Activated CD8-positive, alpha-beta memory T cell treated with anti-CD3 and anti-CD28 coated beads, Interleukin-2, amount 10 ng/mL, durations not matched to agents 7 days and 5 days (primary cell): ENCODE data around the gene GALNT16. TPM values are rescaled to one million over a fixed set of nuclear protein-coding genes. Genes with fewer than 3 reads are reported as not detected.

Experiments used
- ATAC-seq: fragments of 150-1000 bp; cut with Tn5 transposase; one replicate; pipeline ENCODE4 v1.10.0; 2021; ENCODE audit warnings: moderate library complexity
- CTCF ChIA-PET: fragments of 350-600 bp; sonication (Branson Sonifier 250); formaldehyde crosslinking; loops from one replicate; lab custom pipeline; 2021; ENCODE audit warnings: antibody characterized with exemption; lab: Charles Lee
- DNase-seq: peaks from one replicate; pipeline ENCODE4 v3.0.0-alpha.2; 2020
- H3K27ac Mint-ChIP-seq: one replicate; pipeline ENCODE4 v1.8.0; 2021; ENCODE audit warnings: mild to moderate bottlenecking, mixed read lengths
- H3K27me3 Mint-ChIP-seq: one replicate; pipeline ENCODE4 v1.8.0; 2021; ENCODE audit warnings: mixed read lengths
- H3K36me3 Mint-ChIP-seq: one replicate; pipeline ENCODE4 v1.8.0; 2021; ENCODE audit warnings: mild to moderate bottlenecking, mixed read lengths
- H3K4me1 Mint-ChIP-seq: one replicate; pipeline ENCODE4 v1.8.0; 2021; ENCODE audit warnings: mixed read lengths
- H3K4me3 Mint-ChIP-seq: one replicate; pipeline ENCODE4 v1.8.0; 2021; ENCODE audit warnings: mild to moderate bottlenecking, moderate library complexity, mixed read lengths
- H3K9me3 Mint-ChIP-seq: one replicate; pipeline ENCODE4 v1.8.0; 2022; ENCODE audit warnings: low read depth, mixed read lengths
- total RNA-seq, 2 experiments: library from RNA; stranded (reverse); gene quantifications; one replicate each; pipeline ENCODE4 v1.2.3, GENCODE V29; 2021

GALNT16 gene
- total RNA-seq, 2 experiments from 2014 or later: 0.16 to 0.35 TPM

DNA sequence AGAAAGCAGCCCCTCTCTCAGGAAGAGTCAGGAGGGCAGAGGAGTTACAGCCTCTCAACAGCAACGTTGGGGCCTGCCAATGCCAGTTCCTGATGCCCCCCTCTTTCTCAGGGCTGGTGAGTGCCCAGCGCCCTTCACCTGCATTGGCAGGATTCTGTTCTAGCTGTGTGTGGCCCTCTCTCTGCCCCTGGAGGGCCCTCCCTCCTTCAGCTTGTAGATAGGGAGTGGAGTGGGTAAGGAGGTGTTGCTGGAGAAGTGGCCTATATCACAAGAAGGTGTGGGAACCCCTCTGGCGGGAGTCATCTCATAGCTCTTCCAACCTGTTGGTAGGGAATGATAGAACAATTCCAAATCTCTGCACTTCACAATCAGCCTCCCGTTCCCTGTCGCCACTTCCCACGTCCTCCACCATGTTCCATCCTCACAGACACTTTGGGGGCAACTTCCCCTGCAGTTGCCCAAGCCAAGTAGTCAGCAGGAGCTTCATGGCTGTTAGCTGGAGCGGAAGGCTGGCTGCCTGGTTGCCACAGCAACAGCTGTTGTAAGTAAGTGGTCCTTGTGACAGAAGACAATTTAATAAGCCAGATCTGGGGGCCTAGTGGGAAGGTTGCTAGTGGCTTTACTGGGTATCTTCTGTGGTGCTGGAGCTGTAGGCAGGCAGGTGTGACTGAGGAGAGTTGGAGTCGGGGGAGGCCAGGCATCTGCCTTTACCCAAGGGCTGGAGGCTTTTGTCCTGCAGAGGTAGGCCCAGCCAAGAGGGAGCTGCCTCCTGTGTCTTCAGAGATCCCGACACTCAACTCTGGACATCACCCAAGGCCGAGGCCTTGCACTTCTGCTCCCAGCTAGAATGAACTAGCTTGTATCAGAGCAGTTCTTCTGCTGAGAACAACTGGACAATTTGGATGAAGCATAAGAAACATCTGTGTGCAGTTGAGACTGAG, 38.4 kb downstream of the GALNT16 start:
- no peak for ATAC-seq
- Mint-ChIP-seq H3K36me3 (no peaks in the 10 kb centered on the region), H3K27ac (no peak overlapping the region), H3K4me3 (no peak overlapping the region), H3K27me3 (peaks cover 33% of the 10 kb centered on the region), H3K4me1 (no peaks in the 10 kb centered on the region), H3K9me3 (no peaks in the 10 kb centered on the region)
- DNase-seq: no peak
- CTCF ChIA-PET: interaction anchor here (0.6 kb wide), 1 partner anchor 241 kb away, joined by 3 read pairs; no protein-coding TSS in a partner anchor

GRCh38 chr14:69299286-69300035, 39.5 kb downstream of the GALNT16 start:
- no peak overlapping the region for H3K27ac Mint-ChIP-seq

DNA sequence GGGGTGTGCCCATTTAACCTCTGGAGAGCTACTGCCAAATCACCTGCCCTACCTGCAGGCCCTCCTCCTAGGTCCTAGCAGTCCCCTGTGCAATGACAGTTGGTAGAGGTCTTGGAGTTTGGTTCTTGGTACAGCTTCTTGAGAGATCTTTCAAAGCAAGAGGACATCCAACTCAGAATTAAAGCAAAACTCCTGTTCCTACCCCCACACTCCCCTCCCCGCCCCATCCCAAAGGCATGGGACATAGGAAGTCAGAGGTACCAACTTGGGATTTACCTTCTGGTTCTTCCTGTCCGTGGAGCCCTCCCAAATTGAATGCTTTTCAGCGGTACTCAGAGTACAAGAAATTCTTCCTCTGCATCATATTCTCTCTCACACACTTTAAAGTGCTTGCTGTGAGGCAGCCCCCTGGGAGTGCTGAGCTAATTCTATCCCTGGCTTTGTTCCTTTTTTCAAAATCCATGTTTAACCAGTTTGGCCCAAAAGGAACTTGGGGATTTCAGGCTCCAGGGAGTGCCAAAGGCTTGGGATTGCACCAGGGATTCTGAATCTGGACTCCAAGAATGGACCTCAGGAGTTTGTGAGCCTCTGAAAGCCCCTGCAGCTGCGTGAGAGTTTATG, 40.8 kb downstream of the GALNT16 start:
- no peaks in the 10 kb centered on the region for H3K36me3 Mint-ChIP-seq
- CTCF ChIA-PET: no interaction called here
- no peak for ATAC-seq

More at GRCh38 chr14:69299286-69300035, 39.5 kb downstream of the GALNT16 start:
- Mint-ChIP-seq H3K4me3 (no peak overlapping the region), H3K27me3 (peaks cover 36% of the 10 kb centered on the region), H3K36me3 (no peaks in the 10 kb centered on the region), H3K9me3 (no peaks in the 10 kb centered on the region), H3K4me1 (no peaks in the 10 kb centered on the region)
- CTCF ChIA-PET: no interaction called here
- ATAC-seq (peak; percentile 49), DNase-seq (no peak)

DNA sequence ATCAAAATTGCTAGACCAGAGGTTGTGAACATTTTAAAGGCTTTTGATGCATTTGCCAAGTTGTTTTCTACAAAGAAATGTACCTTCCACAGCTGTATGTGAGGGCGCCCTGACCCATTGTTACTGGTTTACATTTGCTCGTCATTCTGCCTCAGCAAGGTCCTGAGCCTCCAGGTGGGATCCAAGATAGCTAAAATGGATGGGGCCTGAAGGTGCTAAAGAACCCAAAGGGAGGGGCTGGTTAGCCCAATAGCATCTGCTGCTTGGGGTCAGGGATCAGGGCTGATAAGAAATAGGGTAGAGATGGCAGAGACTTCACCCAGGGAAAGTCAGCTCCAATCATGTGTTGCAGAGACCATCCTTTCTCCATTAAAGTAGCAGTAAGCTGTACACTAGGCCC, 43.1 kb downstream of the GALNT16 start:
- H3K27me3 Mint-ChIP-seq: peaks cover 58% of the 10 kb centered on the region
- CTCF ChIA-PET: no interaction called here
- H3K4me3 Mint-ChIP-seq: no peak overlapping the region
- ATAC-seq: no peak
- no peaks in the 10 kb centered on the region for H3K36me3 Mint-ChIP-seq
- DNase-seq: peak; percentile 32
- no peak overlapping the region for H3K27ac Mint-ChIP-seq
- H3K9me3 Mint-ChIP-seq: no peaks in the 10 kb centered on the region
- H3K4me1 Mint-ChIP-seq: no peaks in the 10 kb centered on the region

More for the DNA sequence above, 40.8 kb downstream of the GALNT16 start:
- Mint-ChIP-seq H3K4me3 (no peak overlapping the region), H3K4me1 (no peaks in the 10 kb centered on the region), H3K27me3 (peaks cover 44% of the 10 kb centered on the region), H3K9me3 (no peaks in the 10 kb centered on the region), H3K27ac (no peak overlapping the region)
- DNase-seq: no peak

DNA sequence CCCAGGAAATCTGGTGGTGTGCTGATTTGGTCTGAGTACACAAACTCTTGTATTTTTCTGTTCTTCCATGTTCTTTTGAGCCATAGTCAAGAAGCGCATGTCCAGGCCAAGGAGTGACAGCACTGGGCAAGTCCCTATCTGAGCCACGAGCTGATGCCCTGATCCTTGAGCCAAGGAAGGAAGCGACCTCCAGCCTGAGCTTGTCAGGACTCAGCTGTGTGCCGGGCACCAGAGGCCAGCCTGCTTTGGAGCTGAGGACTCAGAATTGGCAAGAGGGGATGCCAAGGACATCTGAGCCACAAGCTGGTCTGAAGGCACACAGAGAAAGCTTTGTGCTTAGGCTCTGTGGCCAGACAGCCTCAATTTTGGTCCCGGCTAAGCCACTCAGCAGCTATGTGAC, 52.6 kb downstream of the GALNT16 start:
- DNase-seq: peak; percentile 33
- CTCF ChIA-PET: no interaction called here
- no peak for ATAC-seq
- no peaks in the 10 kb centered on the region for H3K36me3 Mint-ChIP-seq
- no peak overlapping the region for H3K27ac Mint-ChIP-seq
- H3K4me1 Mint-ChIP-seq: no peaks in the 10 kb centered on the region
- no peak overlapping the region for H3K4me3 Mint-ChIP-seq
- peaks cover 18% of the 10 kb centered on the region for H3K27me3 Mint-ChIP-seq
- no peaks in the 10 kb centered on the region for H3K9me3 Mint-ChIP-seq

DNA sequence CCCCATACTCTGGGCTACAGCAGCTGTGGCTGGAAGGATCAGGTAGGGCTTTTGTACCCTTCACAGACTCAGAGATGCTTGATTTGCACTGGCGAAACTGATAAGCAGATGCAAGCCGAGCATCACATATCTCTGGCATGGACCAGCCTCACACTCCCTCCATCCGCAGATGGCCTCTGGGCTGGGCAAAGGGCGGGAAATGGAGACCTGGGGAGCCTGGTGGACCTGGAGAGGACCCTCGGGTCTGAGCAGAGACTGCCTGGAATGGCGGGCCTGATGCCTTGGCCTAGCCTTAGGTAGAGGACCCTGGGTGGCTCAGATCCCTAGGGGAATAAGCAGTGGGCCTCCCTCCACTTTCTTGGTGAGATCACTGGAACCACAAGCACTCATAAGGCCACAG, 53.2 kb downstream of the GALNT16 start:
- DNase-seq: peak; percentile 19
- Mint-ChIP-seq H3K4me1 (no peaks in the 10 kb centered on the region), H3K4me3 (no peak overlapping the region), H3K9me3 (no peaks in the 10 kb centered on the region), H3K27ac (no peak overlapping the region), H3K36me3 (no peaks in the 10 kb centered on the region), H3K27me3 (peaks cover 16% of the 10 kb centered on the region)
- ATAC-seq: no peak
- CTCF ChIA-PET: no interaction called here

GRCh38 chr14:69314327-69314726, 54.4 kb downstream of the GALNT16 start:
- no peaks in the 10 kb centered on the region for H3K36me3 Mint-ChIP-seq
- ATAC-seq (no peak), DNase-seq (peak; percentile 34)
- no peak overlapping the region for H3K27ac Mint-ChIP-seq
- peaks cover 12% of the 10 kb centered on the region for H3K27me3 Mint-ChIP-seq
- CTCF ChIA-PET: no interaction called here
- H3K4me3 Mint-ChIP-seq: no peak overlapping the region
- H3K4me1 Mint-ChIP-seq: no peaks in the 10 kb centered on the region
- H3K9me3 Mint-ChIP-seq: no peaks in the 10 kb centered on the region

- H3K27ac Mint-ChIP-seq: no peak overlapping the region
- CTCF ChIA-PET: no interaction called here
- DNase-seq: peak; percentile 3
- H3K36me3 Mint-ChIP-seq: no peaks in the 10 kb centered on the region
- ATAC-seq: no peak
- no peaks in the 10 kb centered on the region for H3K4me1 Mint-ChIP-seq
- no peaks in the 10 kb centered on the region for H3K9me3 Mint-ChIP-seq
- no peak overlapping the region for H3K4me3 Mint-ChIP-seq
- peaks cover 7% of the 10 kb centered on the region for H3K27me3 Mint-ChIP-seq
Observed at GRCh38 chr14:69315301-69315700, 55.3 kb downstream of the GALNT16 start.

DNA sequence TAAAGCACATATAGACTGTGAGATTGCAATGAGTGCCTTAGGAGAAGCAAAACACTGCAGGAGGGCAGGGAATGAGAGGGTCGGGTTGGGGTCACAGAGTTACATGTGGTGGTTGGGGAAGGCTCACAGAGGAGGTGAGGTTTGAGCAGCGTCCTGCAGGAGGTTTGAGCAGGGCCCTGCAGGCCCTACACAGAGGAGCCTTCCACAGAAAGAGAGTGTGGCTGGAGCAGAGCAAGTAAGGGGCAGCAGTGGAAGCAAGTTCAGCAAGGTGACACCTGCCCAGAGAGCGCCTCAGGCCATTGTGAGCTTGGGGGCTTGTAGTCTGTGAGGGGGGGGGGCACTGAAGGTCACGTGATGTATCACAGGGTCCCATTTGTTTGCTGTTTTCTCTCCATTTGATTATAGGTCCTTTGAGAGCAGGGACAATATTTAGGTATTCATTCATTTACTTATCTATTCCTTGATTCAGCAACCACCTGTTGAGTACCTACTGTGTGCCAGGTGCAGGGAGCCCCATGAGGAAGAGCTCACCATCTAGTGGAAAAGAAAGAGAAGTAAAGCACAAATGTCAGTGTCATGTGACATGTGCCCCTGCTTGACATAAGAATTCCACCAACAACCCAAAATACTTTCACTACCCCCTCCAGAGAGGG, 56.6 kb downstream of the GALNT16 start:
- H3K4me1 Mint-ChIP-seq: no peaks in the 10 kb centered on the region
- no peak for ATAC-seq
- H3K4me3 Mint-ChIP-seq: no peak overlapping the region
- CTCF ChIA-PET: interaction anchor here (0.7 kb wide), 2 partner anchors 592 to 757 kb away, joined by 3 read pairs; no protein-coding TSS in a partner anchor
- peak; percentile 32 for DNase-seq
- H3K36me3 Mint-ChIP-seq: no peaks in the 10 kb centered on the region
- H3K27me3 Mint-ChIP-seq: no peaks in the 10 kb centered on the region
- no peak overlapping the region for H3K27ac Mint-ChIP-seq
- no peaks in the 10 kb centered on the region for H3K9me3 Mint-ChIP-seq

- Mint-ChIP-seq H3K4me1 (no peaks in the 10 kb centered on the region), H3K9me3 (no peaks in the 10 kb centered on the region), H3K4me3 (no peak overlapping the region), H3K27me3 (no peaks in the 10 kb centered on the region), H3K27ac (no peak overlapping the region), H3K36me3 (no peaks in the 10 kb centered on the region)
- DNase-seq (peak; percentile 19), ATAC-seq (no peak)
- CTCF ChIA-PET: interaction anchor here (0.7 kb wide), 2 partner anchors 592 to 756 kb away, joined by 3 read pairs; no protein-coding TSS in a partner anchor
Observed at GRCh38 chr14:69317102-69317755, 57.3 kb downstream of the GALNT16 start.

DNA sequence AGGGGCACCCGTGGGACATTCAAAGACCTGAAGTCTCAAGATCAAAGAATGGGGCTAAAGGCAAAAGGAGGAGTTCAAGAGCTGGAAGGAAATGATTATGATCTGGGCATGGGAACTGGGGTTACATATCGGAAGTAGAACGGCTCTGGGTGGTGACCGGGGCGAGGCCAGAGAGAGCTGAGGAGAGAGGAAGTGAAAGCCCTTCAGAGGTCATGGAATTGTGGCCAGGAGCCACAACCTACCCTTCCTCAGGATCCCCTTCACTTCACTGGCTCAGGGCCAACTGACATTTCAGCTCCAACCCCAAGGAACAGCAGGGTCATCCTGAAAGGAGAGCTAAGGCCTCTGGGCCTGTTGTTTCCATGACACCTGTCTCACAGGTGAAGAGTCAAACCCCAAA, 57.8 kb downstream of the GALNT16 start:
- peak; percentile 23 for DNase-seq
- H3K27me3 Mint-ChIP-seq: no peaks in the 10 kb centered on the region
- CTCF ChIA-PET: no interaction called here
- no peaks in the 10 kb centered on the region for H3K36me3 Mint-ChIP-seq
- no peak overlapping the region for H3K4me3 Mint-ChIP-seq
- ATAC-seq: no peak
- no peaks in the 10 kb centered on the region for H3K9me3 Mint-ChIP-seq
- no peak overlapping the region for H3K27ac Mint-ChIP-seq
- no peaks in the 10 kb centered on the region for H3K4me1 Mint-ChIP-seq

DNA sequence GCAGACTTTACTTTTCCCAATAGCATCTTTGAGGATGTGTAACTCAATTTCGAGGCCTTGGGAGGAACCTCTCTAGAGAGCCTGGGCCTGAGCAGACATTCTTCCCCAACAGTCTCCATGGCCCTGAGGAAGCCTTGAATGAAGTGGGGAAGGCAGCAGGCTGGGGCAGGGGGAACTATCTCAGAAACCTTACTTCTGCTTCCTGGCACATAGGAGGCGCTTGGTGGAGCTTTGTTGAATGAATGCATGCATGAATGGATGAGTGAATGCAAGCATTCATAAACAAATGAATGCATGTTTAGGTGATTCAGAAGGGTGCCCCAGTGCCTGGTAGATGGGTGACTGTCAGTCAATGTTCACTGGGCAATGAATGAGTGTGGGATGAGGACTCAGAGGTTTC, 58.3 kb downstream of the GALNT16 start:
- DNase-seq (peak; percentile 37), ATAC-seq (no peak)
- Mint-ChIP-seq H3K27ac (no peak overlapping the region), H3K4me1 (no peaks in the 10 kb centered on the region), H3K4me3 (no peak overlapping the region), H3K27me3 (no peaks in the 10 kb centered on the region), H3K9me3 (no peaks in the 10 kb centered on the region), H3K36me3 (no peaks in the 10 kb centered on the region)
- CTCF ChIA-PET: no interaction called here
